ENCODE measurements around the gene PABPN1L. TPM values are rescaled to one million over a fixed set of nuclear protein-coding genes. Genes with fewer than 3 reads are reported as not detected.
"Not testable (repeated sequence)": the region's sequence is repeated elsewhere in the genome, so short reads cannot be mapped to it uniquely, and the experiment has no call there.

Gene PABPN1L
- total RNA-seq, 1 donor from 2014 or later: not detected

DNA sequence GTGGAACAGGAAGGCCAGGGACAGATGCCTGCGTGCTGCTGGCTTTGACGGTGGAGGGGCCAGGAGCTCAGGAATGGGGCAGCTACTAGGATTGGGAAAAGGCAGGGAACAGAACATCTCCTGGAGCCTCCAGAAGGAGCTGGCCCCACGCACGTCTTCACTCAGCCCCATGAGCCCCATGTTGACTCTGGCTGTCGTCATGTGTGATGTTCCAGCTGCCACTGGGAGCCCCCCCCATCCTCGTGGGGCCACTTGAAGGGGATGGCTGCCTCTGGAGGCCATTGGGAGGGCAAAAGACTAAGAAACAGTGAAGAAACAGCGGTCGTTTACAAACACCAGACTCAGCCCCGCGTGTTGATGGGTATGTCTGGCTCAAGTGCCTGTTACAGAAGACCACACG lies 36.2 kb downstream of the PABPN1L start:
- DNase-seq: no peak

DNA sequence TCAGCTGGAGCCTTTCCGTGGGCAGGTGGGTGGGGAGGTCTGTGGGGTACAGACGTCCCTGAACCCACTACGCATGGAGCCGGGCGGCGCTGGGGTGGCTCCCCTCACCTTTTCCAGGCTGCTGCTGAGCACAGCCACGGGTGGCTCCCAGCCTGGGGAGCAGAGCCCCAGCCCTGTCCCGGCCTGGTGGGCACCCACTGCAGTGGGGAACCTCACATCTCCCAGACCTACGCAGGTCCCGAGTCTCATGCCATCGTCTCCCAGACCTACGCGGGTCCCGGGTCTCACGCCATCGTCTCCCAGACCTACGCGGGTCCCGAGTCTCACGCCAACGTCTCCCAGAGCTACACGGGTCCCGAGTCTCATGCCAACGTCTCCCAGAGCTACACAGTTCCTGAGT lies 37.7 kb downstream of the PABPN1L start:
- DNase-seq: no peak

DNA sequence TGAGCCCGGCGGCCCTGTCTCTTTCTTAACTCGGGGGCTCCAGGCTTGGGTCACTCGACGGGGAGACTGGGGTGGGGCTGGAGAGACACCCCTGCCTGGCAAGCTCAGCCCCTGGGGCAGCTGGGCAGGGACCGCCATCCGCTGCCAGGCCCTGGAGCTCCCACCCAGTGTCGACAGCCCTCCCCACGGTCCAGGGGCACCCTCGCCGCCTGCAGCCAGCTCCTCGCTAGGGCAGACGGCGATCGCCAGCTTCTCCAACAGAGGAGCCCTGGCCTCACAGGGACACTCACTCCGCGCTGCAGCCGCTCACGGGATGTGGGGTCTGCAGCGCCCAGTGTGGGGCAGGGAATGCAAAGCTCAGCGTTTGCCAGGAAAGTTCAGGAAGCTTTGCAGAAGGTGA lies 38.7 kb downstream of the PABPN1L start:
- DNase-seq: no peak

DNA sequence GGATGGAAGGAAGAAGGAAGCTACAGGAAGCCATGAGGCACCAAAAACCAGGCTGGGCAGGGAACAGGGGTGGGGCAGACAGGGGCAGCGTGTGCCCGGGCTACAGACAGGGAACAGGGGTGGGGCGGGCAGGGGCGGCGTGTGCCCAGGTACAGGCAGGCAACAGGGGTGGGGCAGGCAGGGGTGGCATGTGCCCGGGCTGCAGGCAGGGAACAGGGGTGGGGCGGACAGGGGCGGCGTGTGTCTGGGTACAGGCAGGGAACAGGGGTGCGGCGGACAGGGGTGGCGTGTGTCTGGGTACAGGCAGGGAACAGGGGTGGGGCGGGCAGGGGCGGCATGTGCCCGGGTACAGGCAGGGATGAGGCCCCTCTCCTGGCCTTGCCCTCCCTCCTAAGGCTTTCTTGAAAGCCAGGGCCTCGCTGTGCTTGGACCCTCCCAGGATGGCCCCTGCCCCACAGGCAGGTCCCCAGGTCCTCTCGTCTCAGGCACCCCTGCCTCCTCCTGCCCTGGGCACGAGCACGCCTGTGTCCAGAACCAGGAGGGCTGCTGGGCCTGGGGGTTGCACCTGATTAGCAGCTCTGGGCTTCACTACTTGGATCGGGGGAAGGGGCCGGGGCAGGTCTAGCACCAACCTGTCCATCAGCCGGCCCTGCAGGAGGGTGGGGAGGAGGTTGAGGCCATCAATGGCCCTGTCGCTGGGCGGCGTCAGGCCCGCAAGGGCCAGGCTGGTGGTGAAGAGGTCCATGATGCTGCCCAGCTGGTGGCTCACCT lies 40.2 kb downstream of the PABPN1L start:
- no peak for DNase-seq

DNA sequence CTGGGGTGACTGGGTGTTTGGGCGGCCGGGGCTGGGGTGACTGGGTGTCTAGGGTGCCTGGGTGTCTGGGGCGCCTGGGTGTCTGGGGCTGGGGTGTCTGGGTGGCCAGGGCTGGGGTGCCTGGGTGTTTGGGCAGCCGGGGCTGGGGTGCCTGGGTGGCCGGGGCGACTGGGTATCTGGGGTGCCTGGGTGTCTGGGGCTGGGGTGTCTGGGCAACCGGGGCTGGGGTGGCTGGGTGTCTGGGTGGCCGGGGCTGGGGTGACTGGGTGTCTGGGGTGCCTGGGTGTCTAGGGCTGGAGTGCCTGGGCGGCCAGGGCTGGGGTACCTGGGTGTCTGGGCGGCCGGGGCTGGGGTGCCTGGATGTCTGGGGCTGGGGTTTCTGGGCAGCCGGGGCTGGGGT lies 41.3 kb downstream of the PABPN1L start:
- no peak for DNase-seq

DNA sequence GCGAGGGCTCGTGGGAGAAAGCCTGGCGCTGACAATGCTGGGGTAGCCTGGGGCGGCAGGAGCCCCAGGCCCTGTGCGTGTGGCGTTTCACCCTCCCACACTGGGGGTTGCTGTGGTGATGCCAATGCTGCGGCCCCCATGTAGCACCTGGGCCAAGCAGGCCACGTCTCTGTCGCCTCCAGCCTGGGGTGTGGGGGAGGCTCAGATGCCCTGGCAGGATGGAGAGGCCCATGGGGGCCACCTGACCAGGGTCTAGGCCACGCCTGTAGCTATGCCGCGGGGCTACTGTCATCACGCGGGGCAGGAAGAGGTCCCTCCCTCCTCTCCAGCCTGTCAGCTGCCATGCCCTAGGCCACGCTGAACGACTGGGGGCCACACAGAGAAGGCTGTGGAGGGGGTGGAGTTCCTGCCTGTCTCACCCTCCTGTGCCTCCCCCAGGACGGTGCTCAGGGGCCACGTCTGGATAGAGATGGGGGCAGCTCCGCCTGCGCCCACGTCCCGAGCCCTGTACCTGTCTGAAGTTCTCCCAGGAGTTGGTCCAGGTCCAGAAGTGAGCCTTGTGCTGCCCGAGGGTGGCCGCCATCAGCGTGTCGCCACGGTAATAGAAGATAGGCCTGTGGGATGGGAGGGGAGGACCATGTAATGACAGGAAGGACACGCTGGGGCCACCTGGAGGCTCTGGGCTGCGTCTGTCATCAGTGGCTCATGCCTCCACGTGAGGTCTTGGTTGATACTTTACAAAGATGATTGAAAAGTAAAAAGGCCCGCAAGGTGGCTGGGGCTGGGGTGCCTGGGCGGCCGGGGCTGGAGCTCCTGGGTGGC lies 42.0 kb downstream of the PABPN1L start:
- DNase-seq: no peak

DNA sequence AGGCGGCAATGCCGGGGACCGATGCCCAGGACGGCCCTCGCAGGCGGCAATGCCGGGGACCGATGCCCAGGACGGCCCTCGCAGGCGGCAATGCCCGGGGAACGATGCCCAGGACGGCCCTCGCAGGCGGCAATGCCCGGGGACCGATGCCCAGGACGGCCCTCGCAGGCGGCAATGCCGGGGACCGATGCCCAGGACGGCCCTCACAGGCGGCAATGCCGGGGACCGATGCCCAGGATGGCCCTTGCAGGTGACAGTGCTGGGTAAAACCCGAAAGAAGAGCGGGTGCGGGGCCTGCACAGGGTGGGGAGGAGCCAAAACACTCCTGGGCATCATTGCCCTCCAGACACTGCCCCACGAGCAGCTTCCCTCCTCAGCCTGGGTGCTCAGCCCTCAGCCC lies 42.8 kb downstream of the PABPN1L start:
- DNase-seq: not testable (repeated sequence)

DNA sequence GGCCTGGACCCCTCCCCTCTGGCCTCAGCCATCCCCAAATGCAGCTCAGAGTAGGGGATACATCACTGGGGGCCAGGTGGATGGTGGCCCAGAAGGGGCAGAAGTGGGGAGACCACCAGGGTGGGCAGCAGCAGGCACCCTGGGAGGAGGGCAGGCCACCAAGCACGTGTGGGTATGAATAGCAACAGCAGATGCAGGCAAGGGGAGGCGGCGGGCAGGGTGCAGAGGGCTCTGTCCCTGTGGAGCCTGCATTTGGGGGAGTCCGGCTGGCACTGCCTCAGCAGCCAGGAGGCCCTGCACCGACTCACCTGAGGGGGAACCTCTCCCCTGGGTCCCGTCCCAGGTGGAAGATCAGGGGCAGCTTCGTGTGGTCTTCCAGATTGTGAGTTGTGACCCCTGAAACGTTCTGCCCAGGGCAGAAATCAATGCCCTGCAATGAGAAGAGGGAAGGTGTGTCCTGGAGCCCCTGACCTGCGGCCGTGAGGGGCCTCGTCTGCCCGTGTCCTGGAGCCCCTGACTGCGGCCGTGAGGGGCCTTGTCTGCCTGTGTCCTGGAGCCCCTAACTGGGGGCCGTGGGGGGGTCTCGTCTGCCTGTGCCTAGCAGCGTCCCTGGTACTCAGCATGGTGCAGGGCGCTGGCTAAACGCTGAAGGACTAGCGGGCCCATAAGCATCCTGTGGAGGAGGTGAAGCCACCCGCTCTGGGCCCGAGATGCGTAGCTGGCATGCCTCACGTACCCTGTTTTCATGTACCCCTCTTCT lies 44.0 kb downstream of the PABPN1L start:
- DNase-seq: no peak

DNA sequence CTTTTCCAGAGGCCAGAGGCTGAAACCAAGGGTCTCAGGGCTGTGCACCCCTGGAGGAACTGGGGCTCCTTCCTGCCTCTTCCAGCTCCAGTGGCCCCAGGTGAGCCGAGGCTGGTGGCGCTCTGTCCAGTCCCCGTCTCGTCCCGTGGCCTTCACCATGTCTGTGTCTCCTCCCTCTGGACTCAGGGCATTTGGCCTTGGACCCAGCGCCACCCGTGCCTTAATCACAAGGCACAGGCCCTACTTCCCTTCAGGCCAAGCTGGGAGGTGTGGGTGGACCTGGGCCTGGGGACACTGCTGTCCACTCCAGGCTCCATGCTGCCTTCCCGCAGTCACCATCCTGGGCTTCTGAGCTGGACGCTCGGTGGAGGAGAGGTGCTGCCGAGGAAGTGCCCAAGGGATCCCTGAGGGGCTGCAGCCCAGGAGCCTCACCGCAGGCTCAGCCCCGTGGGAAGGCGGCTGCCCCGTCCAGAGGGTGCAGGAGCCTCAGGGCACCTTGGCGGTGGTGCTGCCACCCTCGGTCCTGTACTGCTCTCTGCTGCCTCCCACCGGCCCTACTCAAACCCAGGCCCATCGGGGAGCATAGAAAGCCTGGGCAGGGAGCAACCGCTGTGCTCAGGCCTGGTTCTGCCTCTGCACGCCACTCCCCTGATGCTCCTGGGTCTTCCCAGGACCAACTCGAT lies 45.2 kb downstream of the PABPN1L start:
- no peak for DNase-seq

DNA sequence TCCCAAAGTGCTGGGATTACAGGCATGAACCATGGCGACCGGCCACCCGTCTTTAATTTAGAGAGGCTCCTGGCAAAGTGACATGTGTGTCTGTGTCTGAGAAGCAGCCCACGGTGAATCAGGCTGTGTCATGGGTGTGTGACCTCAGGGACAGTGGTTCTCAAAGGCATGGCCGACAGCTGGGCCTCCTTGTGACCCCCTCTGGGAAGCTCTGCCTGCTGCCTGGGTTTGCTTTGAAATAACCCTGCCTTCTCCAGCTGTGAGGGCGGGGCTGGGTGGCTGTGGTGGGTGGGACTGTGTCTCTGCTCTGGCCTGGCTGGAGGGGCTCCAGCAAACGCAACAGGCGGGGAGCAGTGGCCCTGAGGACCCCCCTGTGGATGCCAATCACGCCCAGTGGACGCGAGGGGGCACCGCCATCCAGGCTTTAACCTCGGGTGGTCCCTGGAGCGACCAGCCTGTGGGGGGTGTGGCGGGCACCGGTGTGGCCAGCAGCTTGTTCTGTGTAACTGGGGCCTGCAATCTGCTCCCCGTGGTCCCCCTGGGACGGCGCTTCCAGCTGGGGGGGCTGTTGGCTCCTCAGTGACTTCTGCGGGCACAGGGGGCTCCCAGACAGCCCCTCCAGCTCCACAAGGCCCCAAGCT lies 46.0 kb downstream of the PABPN1L start:
- DNase-seq: no peak

DNA sequence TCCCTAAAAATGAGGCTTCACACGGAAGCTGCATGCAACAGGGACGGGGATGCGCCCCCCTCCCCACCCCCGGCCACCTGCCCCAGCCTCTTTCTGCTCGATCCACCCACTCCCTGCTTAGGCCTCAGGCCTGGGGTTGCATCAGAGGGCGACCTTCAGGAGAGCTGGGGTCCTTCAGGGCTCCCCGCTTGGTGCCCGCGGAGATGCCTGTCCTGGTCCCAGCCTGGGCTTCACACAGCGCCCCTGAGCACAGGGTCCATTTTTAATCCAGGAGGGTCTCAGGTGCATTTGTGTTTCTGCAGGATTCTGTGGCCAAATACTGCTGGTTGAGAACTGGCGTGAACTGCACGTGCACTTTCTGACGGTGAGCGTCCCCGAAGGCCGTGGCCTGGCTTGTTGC lies 47.3 kb downstream of the PABPN1L start:
- no peak for DNase-seq

DNA sequence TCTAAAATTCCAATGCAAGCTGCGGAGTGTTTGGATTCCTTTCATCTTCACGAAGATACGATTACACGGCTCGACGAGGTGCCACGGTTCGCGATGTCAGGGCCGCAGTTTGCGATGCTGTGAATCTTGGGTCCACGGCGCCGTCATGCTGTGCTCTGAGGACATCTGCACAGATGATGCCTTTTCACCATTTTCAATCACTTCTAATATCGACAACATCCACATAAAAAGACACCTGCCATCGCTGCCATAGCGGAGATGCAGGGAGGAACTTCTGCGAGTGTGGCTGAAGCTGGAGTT lies 47.9 kb downstream of the PABPN1L start:
- DNase-seq: no peak

DNA sequence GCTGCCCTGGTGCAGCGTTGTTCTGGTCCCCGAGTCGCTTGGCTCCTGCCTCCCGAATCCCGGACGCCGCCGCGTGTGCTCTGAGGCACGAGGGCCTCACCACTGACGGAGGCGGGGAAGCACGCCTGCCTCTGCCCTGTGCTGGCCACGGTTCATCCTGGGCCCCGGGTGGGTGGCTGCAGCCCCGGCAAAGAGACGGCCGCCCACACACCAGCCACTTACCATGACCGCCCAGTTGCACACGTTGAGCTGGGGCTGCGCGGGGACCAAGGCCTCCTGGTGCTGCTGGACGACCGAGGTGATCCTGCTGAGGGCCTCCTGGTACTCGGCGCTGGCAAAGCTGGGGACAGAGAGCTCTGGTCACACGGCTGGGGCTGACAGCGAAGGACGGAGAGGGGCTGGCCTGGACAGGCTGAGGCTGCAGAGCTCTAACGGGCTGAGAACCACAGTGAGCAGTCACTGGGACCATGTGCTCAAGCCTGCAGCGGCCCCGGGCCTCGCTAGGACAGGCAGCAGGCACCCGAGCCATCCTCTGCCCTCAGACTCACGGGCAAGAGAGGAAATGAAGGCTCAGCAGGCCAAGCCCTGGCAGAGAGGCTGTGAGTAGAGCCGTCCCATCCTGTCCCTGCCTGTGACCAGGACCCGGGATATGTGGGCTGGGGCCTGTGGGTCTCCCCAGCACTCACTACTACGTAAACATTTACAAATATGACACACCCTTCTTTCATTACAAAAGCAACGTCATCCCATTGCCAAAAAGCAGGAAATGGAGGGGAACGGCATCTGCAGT lies 48.5 kb downstream of the PABPN1L start:
- no peak for DNase-seq

DNA sequence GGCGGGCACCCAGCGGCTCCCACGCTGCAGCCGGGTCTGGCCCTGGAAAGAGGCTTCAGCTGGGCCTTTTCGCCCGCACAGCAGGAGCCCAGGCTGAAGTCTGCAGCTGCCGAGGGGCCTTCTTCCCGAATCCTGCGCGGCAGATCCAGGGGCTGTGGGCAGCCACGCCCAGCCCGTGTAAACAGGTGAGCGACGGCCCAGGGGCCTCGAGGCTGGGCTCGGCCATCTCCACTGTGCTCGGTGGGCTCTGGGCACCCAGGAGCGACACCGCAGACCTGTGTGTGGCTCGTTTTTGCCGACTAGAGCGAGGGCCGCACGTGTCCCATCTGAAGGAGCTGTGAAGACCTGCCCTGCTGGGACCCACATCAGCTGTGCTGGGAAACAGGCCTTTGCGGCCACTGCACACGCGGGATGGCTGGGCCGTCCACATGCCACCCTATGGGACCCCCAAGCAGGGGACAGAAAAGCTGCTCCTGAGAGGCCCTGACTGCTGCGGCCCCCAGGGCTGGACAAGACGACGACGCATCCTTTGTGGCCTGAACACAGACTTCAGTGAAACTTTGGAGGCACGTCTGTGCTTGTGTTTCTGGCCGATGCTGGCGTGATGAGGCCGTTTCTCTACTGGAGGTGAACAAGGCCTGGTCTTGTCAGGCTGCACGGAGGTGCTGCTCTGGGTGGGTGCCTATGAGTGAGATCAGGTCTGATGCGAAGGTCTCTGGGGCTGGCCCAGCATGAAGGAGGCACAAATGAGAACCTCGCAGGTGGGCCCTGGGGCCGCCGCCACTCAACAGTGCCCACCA lies 49.5 kb downstream of the PABPN1L start:
- no peak for DNase-seq

DNA sequence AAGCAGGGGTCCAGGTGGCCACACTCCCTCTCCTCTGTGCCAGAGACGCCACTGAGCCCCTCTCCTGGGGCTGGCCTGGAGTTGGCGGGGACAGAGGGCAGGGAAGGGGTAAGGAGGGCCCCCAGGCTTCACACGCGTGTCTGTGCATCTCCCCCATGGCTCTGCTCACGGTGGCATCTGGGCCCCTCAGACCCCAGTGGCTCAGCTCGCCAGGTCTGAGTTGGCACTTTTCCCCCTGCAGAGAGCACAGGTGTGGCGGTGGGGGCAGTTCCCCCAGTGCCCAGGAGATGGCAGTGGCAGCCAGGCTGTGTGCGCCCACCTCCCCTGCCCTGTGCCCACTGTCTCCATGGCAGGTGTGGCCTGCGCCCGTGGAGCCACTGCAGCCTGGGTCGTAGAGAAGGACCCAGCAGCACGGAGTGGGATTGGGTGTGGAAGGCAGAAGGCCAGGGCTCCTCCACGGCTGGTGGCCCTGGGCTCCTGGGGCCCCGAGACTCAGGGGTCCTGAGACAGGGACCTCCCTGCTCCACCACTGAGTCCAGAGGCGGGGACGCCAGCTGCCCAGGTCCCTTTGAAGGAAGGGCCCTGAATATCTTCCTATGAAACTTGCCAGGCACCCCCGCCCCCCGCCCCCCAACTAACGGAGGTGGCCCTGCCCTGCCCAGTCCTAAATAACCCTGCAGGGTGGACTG lies 50.4 kb downstream of the PABPN1L start:
- peak; percentile 64 for DNase-seq

DNA sequence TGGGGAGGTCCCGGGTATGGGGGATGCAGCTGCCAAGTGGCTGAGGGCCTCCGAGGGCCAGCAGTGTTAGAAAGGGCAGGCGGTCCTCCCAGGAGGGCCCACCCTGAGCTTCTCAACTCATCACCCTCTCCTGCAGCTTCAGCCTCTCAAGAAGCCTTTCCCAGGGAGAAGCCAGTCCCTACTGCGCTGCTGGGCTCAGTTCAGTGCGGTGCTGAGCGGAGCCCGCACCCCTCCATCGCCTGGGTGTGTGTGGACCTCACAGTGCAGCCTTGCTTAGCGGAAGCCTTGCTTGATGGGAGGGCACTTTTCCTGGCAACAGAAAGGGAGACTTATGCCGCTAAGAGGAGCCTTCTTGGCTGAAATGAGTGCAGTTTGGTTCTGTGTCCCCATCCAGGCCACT lies 51.2 kb downstream of the PABPN1L start:
- no peak for DNase-seq

DNA sequence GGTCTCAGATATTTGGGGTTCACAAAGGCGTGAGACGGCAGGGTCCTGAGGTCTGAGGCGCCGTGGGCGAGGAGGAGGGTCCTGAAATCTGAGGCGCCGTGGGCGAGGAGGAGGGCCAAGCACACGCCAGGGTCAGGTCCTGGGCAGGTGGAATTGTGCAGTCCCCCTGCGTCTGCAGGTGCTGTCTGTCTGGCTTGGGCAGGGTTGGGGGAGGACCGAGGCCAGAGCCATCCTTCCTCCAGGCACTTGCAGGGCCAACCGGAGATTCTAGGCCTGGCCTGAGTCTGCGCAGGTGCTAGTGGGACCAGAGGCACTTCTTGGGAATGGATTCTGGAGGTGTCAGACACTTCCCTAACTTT lies 52.3 kb downstream of the PABPN1L start:
- DNase-seq: no peak

Data from tongue (tissue), 2 donors.